ENCODE data around the gene TBC1D32. TPM values are rescaled to one million over a fixed set of nuclear protein-coding genes. Genes with fewer than 3 reads are reported as not detected.

TBC1D32 gene
- total and polyA plus RNA-seq, 3 experiments from 2014 or later = 2.7 to 6.6 (median 4.9) TPM

DNA sequence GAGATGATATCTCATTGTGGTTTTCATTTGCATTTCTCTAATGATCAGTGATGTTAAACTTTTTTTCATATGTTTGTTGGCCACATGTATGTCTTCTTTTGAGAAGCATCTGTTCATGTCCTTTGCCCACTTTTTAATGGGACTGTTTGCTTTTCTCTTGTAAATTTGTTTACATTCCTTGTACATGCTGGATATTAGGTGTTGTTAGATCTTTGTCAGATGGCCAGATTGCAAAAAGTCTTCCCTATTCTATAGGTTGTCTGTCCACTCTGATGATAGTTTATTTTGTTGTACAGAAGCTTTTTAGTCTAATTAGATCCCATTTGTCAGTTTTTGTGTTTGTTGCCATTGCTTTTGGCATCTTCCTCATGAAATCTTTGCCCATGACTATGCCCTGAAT lies 172.4 kb downstream of the TBC1D32 start:
- no peak overlapping the region for H3K4me3 Mint-ChIP-seq
- H3K27ac ChIP-seq (ENCODE audit: low read depth, low read length) = no peak overlapping the region
- no peaks in the 10 kb centered on the region for H3K9me3 ChIP-seq (ENCODE audit: low read length)
- H3K9me3 Mint-ChIP-seq = peaks cover 16 to 37% (median 25%) of the 10 kb centered on the region in 5 donors
- H3K36me3 Mint-ChIP-seq = peaks cover 29 to 54% (median 48%) of the 10 kb centered on the region in 3 donors
- peaks cover 6% of the 10 kb centered on the region for H3K36me3 ChIP-seq (ENCODE audit: insufficient read depth, low read length)
- no peak overlapping the region for H3K27ac Mint-ChIP-seq
- ChIA-PET CTCF (no interaction called here), POLR2A (no interaction called here)
- H3K4me1 Mint-ChIP-seq = no peaks in the 10 kb centered on the region
- no peak for DNase-seq
- no peak overlapping the region for H3K4me3 ChIP-seq (ENCODE audit: low read length)
- H3K4me1 ChIP-seq (ENCODE audit: insufficient read depth, low read length) = no peaks in the 10 kb centered on the region
- no peaks in the 10 kb centered on the region for H3K27me3 Mint-ChIP-seq
- H3K27me3 ChIP-seq (ENCODE audit: insufficient read depth, low read length, poor library complexity, severe bottlenecking) = no peaks in the 10 kb centered on the region

DNA sequence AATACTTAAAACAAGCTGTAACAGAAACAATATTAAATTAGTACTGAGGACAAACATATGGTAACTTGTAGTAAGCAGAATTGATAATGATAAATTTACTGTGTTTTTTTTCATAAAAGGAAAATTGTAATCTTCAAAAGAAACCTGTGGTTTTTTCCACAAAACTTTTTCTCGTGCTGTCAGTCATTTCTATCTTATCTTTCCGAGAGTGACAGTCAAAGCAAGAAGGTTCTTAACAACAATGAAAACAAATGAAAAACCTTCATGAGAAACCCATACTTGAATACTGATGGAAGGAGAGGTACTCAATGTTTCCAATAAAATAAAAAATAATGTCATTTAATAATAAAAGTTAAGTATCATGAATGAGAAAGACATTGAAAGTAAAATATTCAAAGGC lies 174.0 kb downstream of the TBC1D32 start:
- H3K27me3 Mint-ChIP-seq = no peaks in the 10 kb centered on the region
- Histone ChIP-seq H3K4me1 (ENCODE audit: insufficient read depth, low read length) (no peaks in the 10 kb centered on the region), H3K27ac (ENCODE audit: low read depth, low read length) (no peak overlapping the region), H3K4me3 (ENCODE audit: low read length) (no peak overlapping the region), H3K36me3 (ENCODE audit: insufficient read depth, low read length) (peaks cover 6% of the 10 kb centered on the region), H3K9me3 (ENCODE audit: low read length) (no peaks in the 10 kb centered on the region), H3K27me3 (ENCODE audit: insufficient read depth, low read length, poor library complexity, severe bottlenecking) (no peaks in the 10 kb centered on the region)
- CTCF ChIA-PET = no interaction called here
- no peaks in the 10 kb centered on the region for H3K4me1 Mint-ChIP-seq
- H3K9me3 Mint-ChIP-seq = peaks cover 24 to 53% (median 28%) of the 10 kb centered on the region in 5 donors
- H3K4me3 Mint-ChIP-seq = no peak overlapping the region
- no peak for DNase-seq
- no peak overlapping the region for H3K27ac Mint-ChIP-seq
- POLR2A ChIA-PET = no interaction called here
- peaks cover 33 to 70% (median 63%) of the 10 kb centered on the region in 3 donors for H3K36me3 Mint-ChIP-seq

DNA sequence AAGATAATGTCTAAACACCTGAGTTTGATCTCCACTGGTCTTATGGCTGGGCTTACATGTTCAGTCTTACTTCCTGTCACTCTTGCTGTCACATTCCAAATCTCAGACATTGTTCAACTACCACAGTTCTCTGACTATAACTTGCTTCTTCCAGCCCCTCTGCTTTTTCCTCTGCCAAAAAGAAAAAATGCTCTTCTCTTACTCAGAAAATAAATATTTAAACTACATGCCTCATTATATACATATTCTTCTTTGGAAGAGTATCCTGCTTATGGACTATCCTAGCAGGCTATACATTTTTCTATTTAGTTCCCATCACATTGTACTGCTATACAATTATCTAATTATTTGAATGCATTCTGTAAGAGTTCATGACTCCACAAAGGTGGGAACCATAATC lies 175.4 kb downstream of the TBC1D32 start:
- H3K36me3 Mint-ChIP-seq = peaks cover 40 to 84% (median 76%) of the 10 kb centered on the region in 3 donors
- Histone ChIP-seq H3K36me3 (ENCODE audit: insufficient read depth, low read length) (peaks cover 6% of the 10 kb centered on the region), H3K4me1 (ENCODE audit: insufficient read depth, low read length) (no peaks in the 10 kb centered on the region), H3K9me3 (ENCODE audit: low read length) (no peaks in the 10 kb centered on the region), H3K27me3 (ENCODE audit: insufficient read depth, low read length, poor library complexity, severe bottlenecking) (no peaks in the 10 kb centered on the region), H3K4me3 (ENCODE audit: low read length) (no peak overlapping the region), H3K27ac (ENCODE audit: low read depth, low read length) (no peak overlapping the region)
- ChIA-PET CTCF (no interaction called here), POLR2A (no interaction called here)
- H3K9me3 Mint-ChIP-seq = peaks cover 25 to 67% (median 35%) of the 10 kb centered on the region in 5 donors
- no peak for DNase-seq
- H3K4me3 Mint-ChIP-seq = no peak overlapping the region
- H3K27ac Mint-ChIP-seq = no peak overlapping the region
- H3K4me1 Mint-ChIP-seq = no peaks in the 10 kb centered on the region
- H3K27me3 Mint-ChIP-seq = no peaks in the 10 kb centered on the region

DNA sequence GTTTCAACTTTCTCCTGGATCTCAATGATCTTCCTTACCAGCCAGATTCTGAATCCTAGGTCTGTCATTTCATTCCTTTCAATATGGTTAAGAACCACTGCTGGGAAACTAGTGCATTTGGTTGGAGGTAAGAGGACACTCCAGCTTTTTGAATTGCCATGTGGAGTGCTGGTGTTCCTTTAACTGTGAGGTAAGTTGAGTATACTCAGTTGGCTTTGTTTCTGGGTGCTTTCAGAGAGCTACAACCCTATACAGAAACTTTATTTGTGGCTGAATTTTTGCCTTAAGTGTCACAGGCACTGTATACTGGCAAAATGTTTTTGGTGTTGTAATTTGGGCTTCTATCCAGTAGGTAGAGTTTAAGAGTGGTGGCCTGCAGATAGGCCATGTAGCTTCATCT lies 175.8 kb downstream of the TBC1D32 start:
- no peak overlapping the region for H3K4me3 Mint-ChIP-seq
- DNase-seq = no peak
- no peak overlapping the region for H3K27ac ChIP-seq (ENCODE audit: low read depth, low read length)
- ChIA-PET CTCF (no interaction called here), POLR2A (no interaction called here)
- H3K9me3 ChIP-seq (ENCODE audit: low read length) = peaks cover under 1% of the 10 kb centered on the region
- peaks cover 6% of the 10 kb centered on the region for H3K36me3 ChIP-seq (ENCODE audit: insufficient read depth, low read length)
- H3K4me1 Mint-ChIP-seq = no peaks in the 10 kb centered on the region
- peaks cover 25 to 69% (median 38%) of the 10 kb centered on the region in 5 donors for H3K9me3 Mint-ChIP-seq
- peaks cover 40 to 84% (median 81%) of the 10 kb centered on the region in 3 donors for H3K36me3 Mint-ChIP-seq
- no peaks in the 10 kb centered on the region for H3K27me3 ChIP-seq (ENCODE audit: insufficient read depth, low read length, poor library complexity, severe bottlenecking)
- H3K27ac Mint-ChIP-seq = no peak overlapping the region
- H3K4me3 ChIP-seq (ENCODE audit: low read length) = no peak overlapping the region
- no peaks in the 10 kb centered on the region for H3K27me3 Mint-ChIP-seq
- H3K4me1 ChIP-seq (ENCODE audit: insufficient read depth, low read length) = no peaks in the 10 kb centered on the region

DNA sequence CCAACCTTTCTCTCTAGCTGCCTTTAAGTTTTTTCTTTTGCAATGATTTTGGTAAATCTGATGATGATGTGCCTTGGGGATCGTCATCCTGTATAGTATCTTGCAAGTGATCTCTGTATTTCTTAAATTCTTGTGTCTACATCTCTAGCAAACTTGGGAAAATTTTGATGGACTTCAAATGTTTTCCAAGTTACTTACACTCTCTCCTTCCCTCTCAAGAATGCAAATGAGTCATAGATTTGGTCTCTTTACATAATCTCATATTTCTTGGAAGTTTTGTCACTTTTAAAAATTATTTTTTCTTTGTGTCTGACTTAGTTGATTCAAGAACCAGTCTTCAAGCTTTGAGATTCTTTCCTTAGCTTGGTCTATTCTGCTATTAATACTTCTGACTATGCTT lies 176.4 kb downstream of the TBC1D32 start:
- ChIA-PET POLR2A (no interaction called here), CTCF (no interaction called here)
- H3K27me3 Mint-ChIP-seq = no peaks in the 10 kb centered on the region
- no peak overlapping the region for H3K4me3 ChIP-seq (ENCODE audit: low read length)
- H3K4me1 ChIP-seq (ENCODE audit: insufficient read depth, low read length) = no peaks in the 10 kb centered on the region
- no peak overlapping the region for H3K27ac Mint-ChIP-seq
- DNase-seq = no peak
- no peak overlapping the region for H3K27ac ChIP-seq (ENCODE audit: low read depth, low read length)
- no peak overlapping the region for H3K4me3 Mint-ChIP-seq
- peaks cover 40 to 89% (median 86%) of the 10 kb centered on the region in 3 donors for H3K36me3 Mint-ChIP-seq
- H3K36me3 ChIP-seq (ENCODE audit: insufficient read depth, low read length) = peaks cover 6% of the 10 kb centered on the region
- peaks cover 28 to 75% (median 43%) of the 10 kb centered on the region in 5 donors for H3K9me3 Mint-ChIP-seq
- H3K9me3 ChIP-seq (ENCODE audit: low read length) = peaks cover 6% of the 10 kb centered on the region
- H3K4me1 Mint-ChIP-seq = no peaks in the 10 kb centered on the region
- H3K27me3 ChIP-seq (ENCODE audit: insufficient read depth, low read length, poor library complexity, severe bottlenecking) = no peaks in the 10 kb centered on the region

DNA sequence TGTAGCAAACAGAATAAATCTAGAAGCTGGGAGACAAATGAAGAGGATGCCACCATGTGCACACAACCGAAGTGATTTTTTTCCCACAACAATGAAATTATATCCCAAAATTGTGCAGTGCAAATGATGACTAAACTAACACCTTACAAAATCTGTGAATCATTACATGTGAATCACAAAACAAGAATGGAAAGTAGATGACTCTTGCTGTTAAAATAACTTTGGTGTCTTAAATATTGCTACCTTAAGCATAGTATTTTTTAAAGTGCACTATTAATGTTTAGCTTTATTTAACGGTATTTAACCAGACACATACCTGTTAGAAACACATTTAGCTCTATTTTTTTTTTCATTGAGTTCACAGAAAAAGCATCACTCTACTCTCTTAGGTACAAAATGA lies 190.8 kb downstream of the TBC1D32 start:
- Histone ChIP-seq H3K27ac (ENCODE audit: low read depth, low read length) (no peak overlapping the region), H3K27me3 (ENCODE audit: insufficient read depth, low read length, poor library complexity, severe bottlenecking) (no peaks in the 10 kb centered on the region), H3K9me3 (ENCODE audit: low read length) (no peaks in the 10 kb centered on the region), H3K4me3 (ENCODE audit: low read length) (no peak overlapping the region), H3K36me3 (ENCODE audit: insufficient read depth, low read length) (no peaks in the 10 kb centered on the region), H3K4me1 (ENCODE audit: insufficient read depth, low read length) (no peaks in the 10 kb centered on the region)
- Mint-ChIP-seq H3K36me3 (peaks cover 6 to 41% (median 13%) of the 10 kb centered on the region in 3 donors), H3K4me1 (no peaks in the 10 kb centered on the region), H3K4me3 (no peak overlapping the region), H3K27ac (no peak overlapping the region), H3K9me3 (peaks cover 6 to 30% (median 16%) of the 10 kb centered on the region in 5 donors), H3K27me3 (no peaks in the 10 kb centered on the region)
- CTCF ChIA-PET = no interaction called here
- DNase-seq = no peak
- POLR2A ChIA-PET = no interaction called here

DNA sequence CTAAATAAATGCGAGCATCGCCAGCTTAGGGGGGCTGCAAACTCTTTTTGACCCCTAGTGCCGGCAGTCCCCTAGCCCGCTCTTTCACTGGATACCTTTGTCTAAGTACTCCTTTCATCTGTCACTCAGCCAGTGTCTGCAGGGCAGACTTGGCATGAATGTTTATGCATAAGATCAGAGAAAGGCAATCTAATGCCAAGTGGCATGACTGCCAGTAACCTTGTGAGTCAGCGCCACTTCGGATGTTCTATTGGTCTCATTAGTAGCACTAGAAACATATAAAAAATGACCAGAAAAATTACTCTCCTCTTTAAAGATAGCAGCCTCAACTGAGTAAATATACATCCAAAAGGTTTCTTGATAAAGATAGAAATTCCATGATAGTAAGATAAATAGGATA lies 192.2 kb downstream of the TBC1D32 start:
- Mint-ChIP-seq H3K4me3 (no peak overlapping the region), H3K4me1 (no peaks in the 10 kb centered on the region), H3K27ac (no peak overlapping the region), H3K9me3 (peaks cover 3 to 23% (median 11%) of the 10 kb centered on the region in 5 donors), H3K27me3 (no peaks in the 10 kb centered on the region), H3K36me3 (peaks cover 8 to 40% (median 12%) of the 10 kb centered on the region in 3 donors)
- no peak overlapping the region for H3K4me3 ChIP-seq (ENCODE audit: low read length)
- no peaks in the 10 kb centered on the region for H3K4me1 ChIP-seq (ENCODE audit: insufficient read depth, low read length)
- POLR2A ChIA-PET = no interaction called here
- DNase-seq = no peak
- no peaks in the 10 kb centered on the region for H3K27me3 ChIP-seq (ENCODE audit: insufficient read depth, low read length, poor library complexity, severe bottlenecking)
- H3K9me3 ChIP-seq (ENCODE audit: low read length) = no peaks in the 10 kb centered on the region
- H3K27ac ChIP-seq (ENCODE audit: low read depth, low read length) = no peak overlapping the region
- CTCF ChIA-PET = no interaction called here
- no peaks in the 10 kb centered on the region for H3K36me3 ChIP-seq (ENCODE audit: insufficient read depth, low read length)

DNA sequence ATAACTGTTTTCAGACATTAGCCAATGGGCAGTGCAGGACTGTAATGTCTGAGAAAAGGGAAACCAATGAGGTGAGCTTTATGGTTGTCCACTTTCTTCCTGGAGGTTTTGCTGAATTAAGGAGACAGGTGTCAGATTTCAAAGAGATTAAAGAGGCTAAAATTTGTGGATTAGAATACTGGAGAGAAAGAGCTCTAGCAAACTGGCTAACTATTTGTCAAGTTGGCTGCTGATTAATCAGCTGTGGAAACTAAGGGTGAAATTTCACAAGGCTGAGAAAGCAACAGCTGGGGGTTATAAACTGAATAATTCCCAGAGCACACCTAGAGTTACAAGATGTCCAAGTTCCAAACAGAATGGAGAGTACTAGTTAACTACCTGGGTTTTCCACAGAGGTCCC lies 198.9 kb downstream of the TBC1D32 start:
- Histone ChIP-seq H3K4me3 (ENCODE audit: low read length) (no peak overlapping the region), H3K27me3 (ENCODE audit: insufficient read depth, low read length, poor library complexity, severe bottlenecking) (no peaks in the 10 kb centered on the region), H3K36me3 (ENCODE audit: insufficient read depth, low read length) (no peaks in the 10 kb centered on the region), H3K4me1 (ENCODE audit: insufficient read depth, low read length) (no peaks in the 10 kb centered on the region), H3K27ac (ENCODE audit: low read depth, low read length) (no peak overlapping the region), H3K9me3 (ENCODE audit: low read length) (no peaks in the 10 kb centered on the region)
- Mint-ChIP-seq H3K36me3 (peaks cover 7 to 26% (median 13%) of the 10 kb centered on the region in 3 donors), H3K4me3 (no peak overlapping the region), H3K27me3 (no peaks in the 10 kb centered on the region), H3K9me3 (no peaks in the 10 kb centered on the region), H3K27ac (no peak overlapping the region), H3K4me1 (no peaks in the 10 kb centered on the region)
- no peak for DNase-seq
- POLR2A ChIA-PET = no interaction called here
- CTCF ChIA-PET = no interaction called here

DNA sequence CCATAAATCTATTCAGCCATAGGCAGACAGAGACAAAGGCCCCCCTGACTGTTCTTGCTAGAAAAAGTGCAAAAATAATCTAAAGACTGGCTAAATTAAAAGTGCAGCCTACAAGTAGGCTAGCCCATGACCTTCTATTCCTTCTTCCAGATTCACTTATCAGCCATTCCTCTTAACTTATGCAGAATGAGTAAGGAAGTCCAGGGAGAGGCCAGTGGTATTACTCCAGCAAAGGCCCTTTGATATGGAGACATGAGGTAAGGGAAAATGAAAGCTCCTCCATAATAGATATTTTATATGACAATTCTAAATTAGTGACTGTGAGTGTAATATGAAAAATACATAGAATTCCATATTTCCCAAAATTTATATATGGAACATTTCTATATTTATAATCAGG lies 199.4 kb downstream of the TBC1D32 start:
- H3K27me3 ChIP-seq (ENCODE audit: insufficient read depth, low read length, poor library complexity, severe bottlenecking) = no peaks in the 10 kb centered on the region
- H3K36me3 Mint-ChIP-seq = peaks cover 8 to 30% (median 13%) of the 10 kb centered on the region in 3 donors
- CTCF ChIA-PET = no interaction called here
- H3K9me3 ChIP-seq (ENCODE audit: low read length) = no peaks in the 10 kb centered on the region
- H3K4me3 ChIP-seq (ENCODE audit: low read length) = no peak overlapping the region
- DNase-seq = no peak
- H3K27ac Mint-ChIP-seq = no peak overlapping the region
- H3K4me1 Mint-ChIP-seq = no peaks in the 10 kb centered on the region
- H3K27me3 Mint-ChIP-seq = no peaks in the 10 kb centered on the region
- POLR2A ChIA-PET = no interaction called here
- H3K27ac ChIP-seq (ENCODE audit: low read depth, low read length) = no peak overlapping the region
- H3K9me3 Mint-ChIP-seq = no peaks in the 10 kb centered on the region
- no peaks in the 10 kb centered on the region for H3K36me3 ChIP-seq (ENCODE audit: insufficient read depth, low read length)
- no peaks in the 10 kb centered on the region for H3K4me1 ChIP-seq (ENCODE audit: insufficient read depth, low read length)
- H3K4me3 Mint-ChIP-seq = no peak overlapping the region
